Measurements from ENCODE around the gene ATP6V1E1.
"Not testable (repeated sequence)": the region's sequence is repeated elsewhere in the genome, so short reads cannot be mapped to it uniquely, and the experiment has no call there.

Gene ATP6V1E1

GRCh38 chr22:17566776-17567175 is 61.8 kb downstream of the ATP6V1E1 start:
- Mint-ChIP-seq H3K36me3 (ENCODE audit: insufficient read depth) (no peaks in the 10 kb centered on the region), H3K4me3 (no peak overlapping the region), H3K9me3 (no peaks in the 10 kb centered on the region), H3K27me3 (peaks cover 42 to 56% of the 10 kb centered on the region in 2 donors), H3K27ac (no peak overlapping the region), H3K4me1 (ENCODE audit: low read depth in 2 of 2) (no peaks in the 10 kb centered on the region)
- no peak for ATAC-seq (replicated peaks)
- DNase-seq, result no peak

GRCh38 chr22:17566016-17566687 is 62.4 kb downstream of the ATP6V1E1 start:
- not testable (repeated sequence) for H3K27ac Mint-ChIP-seq; DNase-seq; H3K4me1 Mint-ChIP-seq (ENCODE audit: low read depth in 2 of 2); H3K36me3 Mint-ChIP-seq (ENCODE audit: insufficient read depth); H3K4me3 Mint-ChIP-seq; ATAC-seq (replicated peaks); H3K9me3 Mint-ChIP-seq
- H3K27me3 Mint-ChIP-seq, result peaks cover 42 to 50% of the 10 kb centered on the region in 2 donors

- Mint-ChIP-seq H3K27ac (no peak overlapping the region), H3K9me3 (no peaks in the 10 kb centered on the region), H3K36me3 (ENCODE audit: insufficient read depth) (no peaks in the 10 kb centered on the region), H3K4me3 (no peak overlapping the region), H3K4me1 (ENCODE audit: low read depth in 2 of 2) (no peaks in the 10 kb centered on the region), H3K27me3 (peaks cover 23 to 42% of the 10 kb centered on the region in 2 donors)
- ATAC-seq (replicated peaks), result no peak
- DNase-seq, result no peak
These were observed 64.6 kb downstream of the ATP6V1E1 start for GRCh38 chr22:17563936-17564391.

GRCh38 chr22:17562906-17563870 is 65.4 kb downstream of the ATP6V1E1 start, which contains the start of gene SLC25A18:
Gene SLC25A18, plus strand, starts transcription at chr22:17563498. Its CDS starts 16,447 bp downstream, at chr22:17579945.
- DNase-seq (no peak), ATAC-seq (replicated peaks) (no peak)
- no peaks in the 10 kb centered on the region for H3K9me3 Mint-ChIP-seq
- no peak within 1 kb of the TSS for H3K27ac Mint-ChIP-seq
- H3K27me3 Mint-ChIP-seq, result peaks cover 23 to 46% of the 10 kb centered on the region in 2 donors
- no peak within 1 kb of the TSS for H3K4me3 Mint-ChIP-seq
- no peaks in the 10 kb centered on the region for H3K36me3 Mint-ChIP-seq (ENCODE audit: insufficient read depth)
- no peaks in the 10 kb centered on the region for H3K4me1 Mint-ChIP-seq (ENCODE audit: low read depth in 2 of 2)

DNA sequence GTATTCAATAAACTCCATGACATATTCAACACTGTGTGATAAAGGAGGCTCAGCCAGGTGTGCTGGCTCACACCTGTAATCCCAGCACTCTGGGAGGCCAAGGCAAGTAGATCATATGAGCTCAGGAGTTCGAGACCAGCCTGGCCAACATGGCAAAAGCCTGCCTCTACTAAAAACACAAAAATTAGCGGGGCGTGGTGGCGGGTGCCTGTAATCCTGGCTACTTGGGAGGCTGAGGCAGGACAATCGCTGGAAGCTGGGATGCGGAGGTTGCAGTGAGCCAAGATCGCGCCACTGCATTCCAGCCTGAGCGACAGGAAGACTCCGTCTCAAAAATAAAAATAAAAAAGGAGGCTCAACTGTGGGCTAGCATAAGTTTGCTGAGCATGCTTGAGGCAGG is 69.4 kb downstream of the ATP6V1E1 start:
- Mint-ChIP-seq H3K9me3 (no peaks in the 10 kb centered on the region), H3K36me3 (ENCODE audit: insufficient read depth) (no peaks in the 10 kb centered on the region), H3K27ac (no peak overlapping the region), H3K4me3 (no peak overlapping the region), H3K27me3 (peaks cover 14 to 39% of the 10 kb centered on the region in 2 donors), H3K4me1 (ENCODE audit: low read depth in 2 of 2) (no peaks in the 10 kb centered on the region)
- DNase-seq, result no peak
- no peak for ATAC-seq (replicated peaks)

DNA sequence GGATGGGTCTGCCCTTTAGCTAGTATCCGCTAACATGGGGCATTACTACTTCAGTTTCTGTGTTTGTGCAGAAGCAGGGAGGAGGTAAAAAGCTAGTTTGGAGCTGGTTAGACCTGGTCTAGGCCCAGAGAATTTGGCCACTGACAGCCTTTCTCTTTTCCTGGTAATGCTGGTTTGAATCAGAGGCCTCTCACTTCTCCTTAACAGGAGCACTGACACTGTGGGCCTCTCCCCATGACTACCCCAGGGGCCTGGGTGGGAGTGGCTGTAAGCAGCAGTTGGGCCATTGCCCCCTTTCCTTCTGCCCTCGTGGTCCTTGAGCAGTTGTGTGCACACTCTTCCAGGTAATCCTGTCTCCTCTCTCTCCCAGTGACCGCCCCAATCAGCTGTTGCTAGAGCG is 73.7 kb downstream of the ATP6V1E1 start:
- no peak overlapping the region for H3K27ac Mint-ChIP-seq
- ATAC-seq (replicated peaks), result no peak
- no peaks in the 10 kb centered on the region for H3K9me3 Mint-ChIP-seq
- peaks cover 0 to 31% of the 10 kb centered on the region in 2 donors for H3K27me3 Mint-ChIP-seq
- no peak for DNase-seq
- H3K4me3 Mint-ChIP-seq, result no peak overlapping the region
- no peaks in the 10 kb centered on the region for H3K4me1 Mint-ChIP-seq (ENCODE audit: low read depth in 2 of 2)
- peaks cover 3% of the 10 kb centered on the region for H3K36me3 Mint-ChIP-seq (ENCODE audit: insufficient read depth)

DNA sequence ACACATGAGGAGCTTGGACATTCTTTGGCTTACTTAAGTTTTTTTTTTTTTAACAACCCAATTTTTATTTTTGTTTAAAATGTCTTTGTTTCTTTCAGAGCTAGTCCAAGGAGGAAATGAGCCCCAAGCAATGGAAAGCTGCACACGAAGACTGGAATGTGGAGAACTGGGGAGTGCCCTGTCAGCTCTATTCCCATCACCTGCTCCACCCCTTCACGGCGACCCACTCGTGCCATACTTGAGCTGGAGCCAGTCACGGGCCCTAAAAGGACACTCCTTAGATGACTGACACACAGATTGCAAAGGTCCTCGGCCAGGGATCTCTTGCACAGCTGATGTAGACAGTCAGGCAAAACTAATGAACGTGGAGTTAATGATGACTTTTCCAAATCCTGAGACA is 75.8 kb downstream of the ATP6V1E1 start:
- Mint-ChIP-seq H3K36me3 (ENCODE audit: insufficient read depth) (peaks cover 3% of the 10 kb centered on the region), H3K27me3 (peaks cover 6 to 26% of the 10 kb centered on the region in 2 donors), H3K27ac (no peak overlapping the region), H3K4me1 (ENCODE audit: low read depth in 2 of 2) (no peaks in the 10 kb centered on the region), H3K9me3 (no peaks in the 10 kb centered on the region), H3K4me3 (no peak overlapping the region)
- ATAC-seq (replicated peaks), result no peak
- no peak for DNase-seq

- no peaks in the 10 kb centered on the region for H3K4me1 Mint-ChIP-seq (ENCODE audit: low read depth in 2 of 2)
- H3K27ac Mint-ChIP-seq, result no peak overlapping the region
- H3K27me3 Mint-ChIP-seq, result peaks cover 6 to 24% of the 10 kb centered on the region in 2 donors
- H3K9me3 Mint-ChIP-seq, result no peaks in the 10 kb centered on the region
- H3K4me3 Mint-ChIP-seq, result no peak overlapping the region
- H3K36me3 Mint-ChIP-seq (ENCODE audit: insufficient read depth), result peaks cover 3% of the 10 kb centered on the region
- DNase-seq (no peak), ATAC-seq (replicated peaks) (no peak)
These were observed 78.9 kb downstream of the ATP6V1E1 start for GRCh38 chr22:17549655-17550054.

DNA sequence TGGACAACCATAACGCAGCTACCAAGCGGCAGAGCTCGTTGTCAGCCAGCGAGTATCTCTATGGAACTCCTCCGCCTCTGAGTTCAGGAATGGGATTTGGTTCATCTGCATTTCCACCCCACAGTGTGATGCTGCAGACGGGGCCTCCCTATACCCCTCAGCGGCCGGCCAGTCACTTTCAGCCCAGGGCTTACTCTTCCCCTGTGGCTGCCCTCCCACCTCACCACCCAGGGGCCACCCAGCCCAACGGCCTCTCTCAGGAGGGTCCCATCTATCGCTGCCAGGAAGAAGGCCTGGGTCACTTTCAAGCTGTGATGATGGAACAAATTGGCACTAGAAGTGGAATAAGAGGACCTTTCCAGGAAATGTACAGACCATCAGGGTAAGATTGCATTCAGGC is 79.4 kb downstream of the ATP6V1E1 start:
- ATAC-seq (replicated peaks) (no peak), DNase-seq (no peak)
- Mint-ChIP-seq H3K36me3 (ENCODE audit: insufficient read depth) (peaks cover 3% of the 10 kb centered on the region), H3K27me3 (peaks cover 6 to 24% of the 10 kb centered on the region in 2 donors), H3K9me3 (no peaks in the 10 kb centered on the region), H3K4me1 (ENCODE audit: low read depth in 2 of 2) (no peaks in the 10 kb centered on the region), H3K4me3 (no peak overlapping the region), H3K27ac (no peak overlapping the region)

- H3K36me3 Mint-ChIP-seq (ENCODE audit: insufficient read depth), result peaks cover 3% of the 10 kb centered on the region
- ATAC-seq (replicated peaks) (no peak), DNase-seq (no peak)
- no peak overlapping the region for H3K4me3 Mint-ChIP-seq
- peaks cover 6 to 24% of the 10 kb centered on the region in 2 donors for H3K27me3 Mint-ChIP-seq
- no peaks in the 10 kb centered on the region for H3K9me3 Mint-ChIP-seq
- H3K27ac Mint-ChIP-seq, result no peak overlapping the region
- H3K4me1 Mint-ChIP-seq (ENCODE audit: low read depth in 2 of 2), result no peaks in the 10 kb centered on the region
These were observed 79.9 kb downstream of the ATP6V1E1 start for GRCh38 chr22:17548756-17549035.

- no peak for DNase-seq
- ATAC-seq (replicated peaks), result no peak
- H3K27me3 Mint-ChIP-seq, result peaks cover 6 to 27% of the 10 kb centered on the region in 2 donors
- H3K27ac Mint-ChIP-seq, result no peak overlapping the region
- no peaks in the 10 kb centered on the region for H3K9me3 Mint-ChIP-seq
- no peak overlapping the region for H3K4me3 Mint-ChIP-seq
- peaks cover 3% of the 10 kb centered on the region for H3K36me3 Mint-ChIP-seq (ENCODE audit: insufficient read depth)
- H3K4me1 Mint-ChIP-seq (ENCODE audit: low read depth in 2 of 2), result no peaks in the 10 kb centered on the region
These were observed 80.4 kb downstream of the ATP6V1E1 start for GRCh38 chr22:17548010-17548755.

DNA sequence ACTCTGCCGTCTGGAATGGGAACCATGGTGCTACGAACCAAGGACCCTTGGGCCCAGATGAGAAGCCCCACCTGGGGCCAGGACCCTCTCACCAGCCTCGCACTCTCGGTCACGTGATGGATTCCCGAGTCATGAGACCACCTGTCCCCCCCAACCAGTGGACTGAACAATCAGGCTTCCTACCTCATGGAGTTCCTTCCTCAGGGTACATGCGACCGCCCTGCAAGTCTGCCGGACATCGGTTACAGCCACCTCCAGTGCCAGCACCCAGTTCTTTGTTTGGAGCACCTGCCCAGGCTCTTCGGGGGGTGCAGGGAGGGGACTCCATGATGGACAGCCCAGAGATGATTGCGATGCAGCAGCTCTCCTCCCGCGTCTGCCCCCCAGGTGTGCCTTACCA is 86.1 kb downstream of the ATP6V1E1 start:
- Mint-ChIP-seq H3K9me3 (no peaks in the 10 kb centered on the region), H3K4me3 (no peak overlapping the region), H3K27ac (no peak overlapping the region), H3K36me3 (ENCODE audit: insufficient read depth) (no peaks in the 10 kb centered on the region), H3K27me3 (peaks cover 0 to 12% of the 10 kb centered on the region in 2 donors), H3K4me1 (ENCODE audit: low read depth in 2 of 2) (no peaks in the 10 kb centered on the region)
- no peak for DNase-seq
- no peak for ATAC-seq (replicated peaks)

Measured in effector memory CD8-positive, alpha-beta T cell (primary cell).